Stromal cell of bone marrow (primary cell): ENCODE data around the gene CBX8.

Experiments used
- DNase-seq: peaks from one replicate; pipeline ENCODE4 v3.0.0-alpha.2; 2012; ENCODE audit warnings: low read depth

The CBX8 gene

GRCh38 chr17:79750650-79751545 is 46.0 kb downstream of the CBX8 start:
- DNase-seq, result no peak

- DNase-seq, result no peak
These were observed 46.9 kb downstream of the CBX8 start for GRCh38 chr17:79749958-79750357.

GRCh38 chr17:79749156-79749815 is 47.6 kb downstream of the CBX8 start:
- peak; percentile 33 for DNase-seq

- no peak for DNase-seq
These were observed 48.4 kb downstream of the CBX8 start for GRCh38 chr17:79748295-79749099.

- no peak for DNase-seq
These were observed 49.2 kb downstream of the CBX8 start for GRCh38 chr17:79747508-79748294.

GRCh38 chr17:79746889-79747507 is 49.9 kb downstream of the CBX8 start:
- DNase-seq, result no peak

GRCh38 chr17:79745641-79746105 is 51.2 kb downstream of the CBX8 start:
- DNase-seq, result no peak

GRCh38 chr17:79743614-79744013 is 53.3 kb downstream of the CBX8 start:
- DNase-seq, result no peak

GRCh38 chr17:79742951-79743476 is 53.9 kb downstream of the CBX8 start:
- DNase-seq, result no peak

GRCh38 chr17:79742589-79742918 is 54.3 kb downstream of the CBX8 start:
- no peak for DNase-seq
